Measurements from ENCODE around the gene C10orf105. TPM values are rescaled to one million over a fixed set of nuclear protein-coding genes. Genes with fewer than 3 reads are reported as not detected.

The C10orf105 gene
- total RNA-seq, 1 experiment from 2014 or later = not detected

- ChIA-PET CTCF (interaction anchor here (1.1 kb wide), 1 partner anchor 11 kb away, joined by 4 read pairs; no protein-coding TSS in a partner anchor), POLR2A (no interaction called here)
- Histone ChIP-seq H3K4me3 (ENCODE audit: low read depth, low read length) (no peak overlapping the region), H3K4me1 (no peaks in the 10 kb centered on the region), H3K36me3 (ENCODE audit: control insufficient read depth, insufficient read depth, low read length) (no peaks in the 10 kb centered on the region), H3K9me3 (peaks cover 4% of the 10 kb centered on the region; the same call in 1 of the 2 replicates), H3K27me3 (replicated peaks; ENCODE audit: control insufficient read depth, insufficient read depth, low read length) (no peaks in the 10 kb centered on the region)
- DNase-seq = no peak
- no peaks in the 10 kb centered on the region for H3K9me3 Mint-ChIP-seq (ENCODE audit: unreplicated experiment)
- no peaks in the 10 kb centered on the region for H3K27me3 Mint-ChIP-seq (ENCODE audit: insufficient read depth, unreplicated experiment)
- no peak overlapping the region for H3K4me3 Mint-ChIP-seq (ENCODE audit: unreplicated experiment)
- no peaks in the 10 kb centered on the region for H3K36me3 Mint-ChIP-seq (ENCODE audit: insufficient read depth, unreplicated experiment)
- H3K27ac Mint-ChIP-seq (ENCODE audit: unreplicated experiment) = no peak overlapping the region
- no TSS peak for BruUV-seq (replicated peaks)
- TF ChIP-seq CTCF (IDR thresholded peaks at IDR 0.05; ENCODE audit: insufficient read depth in 1 of 2, low read depth in 1 of 2, low read length in 1 of 2, severe bottlenecking in 1 of 2, unreplicated experiment in 1 of 2) = no peak
- H3K4me1 Mint-ChIP-seq (ENCODE audit: low read depth, unreplicated experiment) = no peaks in the 10 kb centered on the region
- intact Hi-C loops (cut with micrococcal nuclease; ENCODE audit: unreplicated experiment) = no loop called here
These were observed 19.9 kb upstream of the C10orf105 start for GRCh38 chr10:71739358-71739900.

GRCh38 chr10:71737834-71738197, 18.2 kb upstream of the C10orf105 start:
- POLR2A ChIA-PET = no interaction called here
- no TSS peak for BruUV-seq (replicated peaks)
- Mint-ChIP-seq H3K27me3 (ENCODE audit: insufficient read depth, unreplicated experiment) (no peaks in the 10 kb centered on the region), H3K36me3 (ENCODE audit: insufficient read depth, unreplicated experiment) (no peaks in the 10 kb centered on the region), H3K4me1 (ENCODE audit: low read depth, unreplicated experiment) (no peaks in the 10 kb centered on the region), H3K4me3 (ENCODE audit: unreplicated experiment) (no peak overlapping the region), H3K27ac (ENCODE audit: unreplicated experiment) (no peak overlapping the region), H3K9me3 (ENCODE audit: unreplicated experiment) (no peaks in the 10 kb centered on the region)
- Histone ChIP-seq H3K4me1 (peaks cover 7% of the 10 kb centered on the region), H3K9me3 (peaks cover 4% of the 10 kb centered on the region; the same call in 1 of the 2 replicates), H3K27me3 (replicated peaks; ENCODE audit: control insufficient read depth, insufficient read depth, low read length) (no peaks in the 10 kb centered on the region), H3K4me3 (ENCODE audit: low read depth, low read length) (no peak overlapping the region), H3K36me3 (ENCODE audit: control insufficient read depth, insufficient read depth, low read length) (no peaks in the 10 kb centered on the region)
- intact Hi-C loops (cut with micrococcal nuclease; ENCODE audit: unreplicated experiment) = no loop called here
- no peak for DNase-seq
- no peak for TF ChIP-seq CTCF (IDR thresholded peaks at IDR 0.05; ENCODE audit: insufficient read depth in 1 of 2, low read depth in 1 of 2, low read length in 1 of 2, severe bottlenecking in 1 of 2, unreplicated experiment in 1 of 2)
- CTCF ChIA-PET = no interaction called here

DNA sequence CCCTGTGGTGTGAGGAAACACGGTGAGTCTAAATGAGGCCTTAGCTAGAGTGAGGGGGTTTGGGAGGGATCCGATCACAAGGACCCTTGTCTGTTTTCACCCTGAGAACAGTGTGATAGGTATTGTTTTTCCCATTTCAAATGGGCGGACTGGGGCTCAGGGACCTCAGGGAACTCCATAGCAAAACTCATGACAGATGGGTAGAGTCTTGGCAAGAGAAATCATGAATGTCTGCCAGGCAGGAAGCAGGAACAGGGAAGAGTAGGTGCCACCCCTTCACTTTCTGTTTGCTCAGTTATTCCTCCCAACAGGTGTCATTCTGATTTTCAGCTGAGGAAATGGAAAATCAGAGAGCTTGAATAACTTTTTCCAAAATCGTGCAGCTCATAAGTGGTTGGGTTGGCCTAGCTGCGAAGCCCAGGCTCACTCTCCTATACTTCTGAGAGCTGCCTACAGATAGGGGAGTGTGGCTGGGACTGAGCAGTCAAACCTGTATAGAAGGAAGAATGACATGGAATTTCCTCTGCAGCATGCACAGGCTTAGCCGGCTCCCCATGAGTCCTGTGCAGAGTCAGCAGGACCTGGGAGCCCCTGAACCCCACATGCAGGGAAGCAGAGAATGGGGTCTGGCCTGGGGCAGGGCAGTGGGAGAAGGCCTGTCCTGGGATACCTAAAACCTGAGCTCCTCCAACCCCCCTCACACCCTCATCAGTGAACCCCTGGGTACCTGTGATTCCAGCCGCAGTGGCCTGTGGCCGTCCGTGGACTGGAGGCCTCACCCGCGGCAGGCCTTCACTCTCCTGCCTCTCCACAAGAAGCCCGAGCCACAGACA, 17.6 kb upstream of the C10orf105 start:
- H3K4me3 Mint-ChIP-seq (ENCODE audit: unreplicated experiment) = no peak overlapping the region
- no peaks in the 10 kb centered on the region for H3K36me3 Mint-ChIP-seq (ENCODE audit: insufficient read depth, unreplicated experiment)
- no peak overlapping the region for H3K27ac Mint-ChIP-seq (ENCODE audit: unreplicated experiment)
- CTCF ChIA-PET = no interaction called here
- POLR2A ChIA-PET = interaction anchor here (0.6 kb wide), 1 partner anchor 28 kb away, joined by 3 read pairs; no protein-coding TSS in a partner anchor
- Histone ChIP-seq H3K36me3 (ENCODE audit: control insufficient read depth, insufficient read depth, low read length) (no peaks in the 10 kb centered on the region), H3K9me3 (no peaks in the 10 kb centered on the region), H3K4me1 (peaks cover 7% of the 10 kb centered on the region), H3K27me3 (replicated peaks; ENCODE audit: control insufficient read depth, insufficient read depth, low read length) (no peaks in the 10 kb centered on the region), H3K4me3 (ENCODE audit: low read depth, low read length) (no peak overlapping the region)
- DNase-seq = no peak
- no peak for TF ChIP-seq CTCF (IDR thresholded peaks at IDR 0.05; ENCODE audit: insufficient read depth in 1 of 2, low read depth in 1 of 2, low read length in 1 of 2, severe bottlenecking in 1 of 2, unreplicated experiment in 1 of 2)
- H3K4me1 Mint-ChIP-seq (ENCODE audit: low read depth, unreplicated experiment) = no peaks in the 10 kb centered on the region
- no TSS peak for BruUV-seq (replicated peaks)
- H3K27me3 Mint-ChIP-seq (ENCODE audit: insufficient read depth, unreplicated experiment) = no peaks in the 10 kb centered on the region
- intact Hi-C loops (cut with micrococcal nuclease; ENCODE audit: unreplicated experiment) = no loop called here
- no peaks in the 10 kb centered on the region for H3K9me3 Mint-ChIP-seq (ENCODE audit: unreplicated experiment)
